H1 (cell line): ENCODE results near the gene NDUFB4. TPM values are rescaled to one million over a fixed set of nuclear protein-coding genes. Genes with fewer than 3 reads are reported as not detected.
A peak's percentile ranks its signal among the peaks of the same experiment; 100 is the strongest.

Experiments
- CTCF ChIA-PET: fragments of 300-600 bp; sonication (Branson Sonifier 250); formaldehyde crosslinking; loops from one replicate; lab custom pipeline; 2021; ENCODE audit not compliant: partially characterized antibody; lab: Charles Lee
- POLR2A ChIA-PET: fragments of 300-600 bp; sonication (Branson Sonifier 250); formaldehyde crosslinking; loops from one replicate; lab custom pipeline; 2021; ENCODE audit warnings: inconsistent platforms; ENCODE audit not compliant: partially characterized antibody; lab: Charles Lee
- DNase-seq, 2 experiments: peaks; one replicate each; pipeline versions ENCODE4 v3.0.0 to v3.0.0-alpha.2; 2010 to 2022; ENCODE audit warnings: low spot score in 2 of 2, low read depth in 1 of 2, mixed read lengths in 1 of 2
- FAIRE-seq: peaks from 2 replicates; lab custom pipeline; 2011; peaks lifted over from hg19 to GRCh38; lab: Jason Lieb, UNC
- H2AFZ ChIP-seq: 2 replicates; pipeline ENCODE4 v1.8.1; 2012; ENCODE audit warnings: low read length, inconsistent platforms
- H2AK5ac ChIP-seq: 2 replicates; pipeline ENCODE4 v1.6.1; 2013; ENCODE audit warnings: low read depth, low read length
- H2BK120ac ChIP-seq: replicated peaks from 2 replicates; pipeline ENCODE3; 2013; ENCODE audit warnings: low read depth, low read length, inconsistent platforms
- H2BK12ac ChIP-seq: 2 replicates; pipeline ENCODE4 v1.6.1; 2013; ENCODE audit warnings: low read depth, low read length
- H2BK15ac ChIP-seq: 2 replicates; pipeline ENCODE4 v1.6.1; 2013; ENCODE audit warnings: low read length
- H2BK20ac ChIP-seq: 2 replicates; pipeline ENCODE4 v1.6.1; 2013; ENCODE audit warnings: low read length
- H2BK5ac ChIP-seq: 2 replicates; pipeline ENCODE4 v1.6.1; 2013; ENCODE audit warnings: low read depth, low read length
- H3K14ac ChIP-seq: 2 replicates; pipeline ENCODE4 v1.6.1; 2013; ENCODE audit warnings: inconsistent platforms; ENCODE audit not compliant: insufficient read length
- H3K18ac ChIP-seq: 2 replicates; pipeline ENCODE4 v1.6.1; 2013; ENCODE audit warnings: low read length; ENCODE audit errors: extremely low read depth
- H3K23ac ChIP-seq: 2 replicates; pipeline ENCODE4 v1.6.1; 2013; ENCODE audit warnings: inconsistent platforms; ENCODE audit not compliant: insufficient read length
- H3K23me2 ChIP-seq: 2 replicates; pipeline ENCODE4 v1.6.1; 2013; ENCODE audit warnings: low read depth, low read length
- H3K27ac ChIP-seq: 2 replicates; pipeline ENCODE4 v1.6.1; 2011; ENCODE audit warnings: low read depth, low read length, inconsistent platforms
- H3K27me3 ChIP-seq, 4 experiments: replicated peaks in 1 of 4; 1 replicate in 1 of 4; 2 replicates in 3 of 4; pipeline versions ENCODE4 v1.6.1 to v1.8.1; 2011 to 2013; ENCODE audit warnings: low read length in 3 of 4, mild to moderate bottlenecking in 3 of 4, inconsistent platforms in 2 of 4, mixed read lengths in 2 of 4, moderate library complexity in 1 of 4; ENCODE audit not compliant: control insufficient read depth in 3 of 4, insufficient read depth in 3 of 4; ENCODE audit errors: extremely low read depth in 1 of 4
- H3K36me3 ChIP-seq, 4 experiments: 2 replicates each; pipeline versions ENCODE4 v1.6.1 to v1.8.1; 2011 to 2013; ENCODE audit warnings: mild to moderate bottlenecking in 4 of 4, low read length in 3 of 4, moderate library complexity in 2 of 4, control low read depth in 1 of 4, inconsistent platforms in 1 of 4; ENCODE audit not compliant: insufficient read depth in 4 of 4, control insufficient read depth in 2 of 4
- H3K4ac ChIP-seq: replicated peaks from 2 replicates; pipeline ENCODE3; 2013; ENCODE audit warnings: low read length, low read depth, mixed read lengths, inconsistent platforms; ENCODE audit not compliant: insufficient read length
- H3K4me1 ChIP-seq, 4 experiments: replicated peaks in 1 of 4; 1 replicate in 1 of 4; 2 replicates in 3 of 4; pipeline versions ENCODE4 v1.6.1 to v1.8.1; 2011 to 2013; ENCODE audit warnings: low read length in 3 of 4, inconsistent platforms in 2 of 4, mixed read lengths in 1 of 4; ENCODE audit not compliant: insufficient read depth in 4 of 4, control insufficient read depth in 3 of 4
- H3K4me2 ChIP-seq, 2 experiments: 2 replicates each; pipeline versions ENCODE4 v1.6.1 to v1.8.1; 2011 to 2013; ENCODE audit warnings: low read depth in 2 of 2, low read length in 2 of 2, control low read depth in 1 of 2, inconsistent platforms in 1 of 2, mild to moderate bottlenecking in 1 of 2; ENCODE audit not compliant: insufficient read depth in 1 of 2
- H3K4me3 ChIP-seq, 4 experiments: fragments of 200-600, 300-600 bp in 1 of 4; sonication (generic), shearing (Covaris generic), sonication (Bioruptor Twin) in 1 of 4; 2 replicates each; pipeline versions ENCODE4 v1.5.1 to v1.8.1; 2011 to 2016; ENCODE audit warnings: low read length in 4 of 4, low read depth in 3 of 4, control low read depth in 2 of 4, inconsistent platforms in 2 of 4, mild to moderate bottlenecking in 2 of 4, mixed read lengths in 1 of 4, moderate library complexity in 1 of 4; ENCODE audit not compliant: insufficient read depth in 2 of 4; ENCODE audit errors: extremely low read depth in 1 of 4
- H3K56ac ChIP-seq: replicated peaks from 2 replicates; pipeline ENCODE3; 2013; ENCODE audit warnings: low read depth, mild to moderate bottlenecking, mixed read lengths, low read length, inconsistent platforms; ENCODE audit not compliant: insufficient read length
- H3K79me1 ChIP-seq: 2 replicates; pipeline ENCODE4 v1.6.1; 2013; ENCODE audit warnings: low read depth, low read length, control low read depth
- H3K79me2 ChIP-seq, 2 experiments: 2 replicates each; pipeline versions ENCODE4 v1.6.1 to v1.8.1; 2012 to 2013; ENCODE audit warnings: low read length in 2 of 2, mild to moderate bottlenecking in 2 of 2, inconsistent platforms in 1 of 2; ENCODE audit not compliant: insufficient read depth in 2 of 2, control insufficient read depth in 1 of 2
- H3K9ac ChIP-seq, 4 experiments: replicated peaks in 1 of 4; 1 replicate in 1 of 4; 2 replicates in 3 of 4; pipeline versions ENCODE4 v1.6.1 to v1.8.1; 2011 to 2013; ENCODE audit warnings: low read depth in 3 of 4, low read length in 3 of 4, control low read depth in 2 of 4, mild to moderate bottlenecking in 2 of 4, moderate library complexity in 2 of 4, inconsistent platforms in 1 of 4; ENCODE audit errors: extremely low read depth in 1 of 4
- H3K9me3 ChIP-seq, 2 experiments: 2 replicates each; pipeline versions ENCODE4 v1.6.1 to v1.8.1; 2012 to 2013; ENCODE audit warnings: mild to moderate bottlenecking in 2 of 2, moderate library complexity in 2 of 2, control low read depth in 1 of 2, inconsistent platforms in 1 of 2, low read depth in 1 of 2, low read length in 1 of 2, mixed read lengths in 1 of 2; ENCODE audit not compliant: insufficient read depth in 2 of 2
- H4K20me1 ChIP-seq, 2 experiments: replicated peaks in 1 of 2; 2 replicates each; pipeline versions ENCODE3 to v1.8.1; 2011 to 2013; ENCODE audit warnings: inconsistent platforms in 2 of 2, low read length in 2 of 2, mild to moderate bottlenecking in 1 of 2; ENCODE audit not compliant: insufficient read depth in 2 of 2, control insufficient read depth in 1 of 2
- H4K5ac ChIP-seq: 2 replicates; pipeline ENCODE4 v1.6.1; 2013; ENCODE audit warnings: low read length, low read depth, mixed read lengths, inconsistent platforms; ENCODE audit not compliant: insufficient read length
- H4K8ac ChIP-seq: 2 replicates; pipeline ENCODE4 v1.8.0; 2013; ENCODE audit warnings: mild to moderate bottlenecking, moderate library complexity, low read length, inconsistent platforms; ENCODE audit not compliant: insufficient read depth; ENCODE audit errors: extremely low read depth
- H4K91ac ChIP-seq: replicated peaks from 2 replicates; pipeline ENCODE3; 2013; ENCODE audit warnings: low read length, mixed read lengths, inconsistent platforms; ENCODE audit not compliant: insufficient read length
- CBX5 ChIP-seq: fragments of 300-800, 300-1000 bp; sonication (generic); IDR thresholded peaks from 2 replicates; pipeline ENCODE4 v1.7.1; 2016; ENCODE audit warnings: antibody characterized with exemption, low read length, low read depth
- CEBPB ChIP-seq: IDR thresholded peaks from 2 replicates; pipeline ENCODE4 v1.6.1; 2012; ENCODE audit warnings: low read depth, low read length
- CHD1 ChIP-seq: IDR thresholded peaks from 2 replicates; pipeline ENCODE4 v1.6.1; 2012; ENCODE audit warnings: low read depth, low read length, improper control_type of control experiment
- CREB1 ChIP-seq: IDR thresholded peaks from 2 replicates; pipeline ENCODE4 v1.6.1; 2012; ENCODE audit warnings: inconsistent platforms
- EZH2 ChIP-seq: fragments of 200-600 bp; sonication (generic); IDR thresholded peaks from 2 replicates; pipeline ENCODE4 v1.7.1; 2012; ENCODE audit warnings: low read depth, mild to moderate bottlenecking, moderate library complexity, low read length, inconsistent platforms; ENCODE audit not compliant: severe bottlenecking
- JUN ChIP-seq: IDR thresholded peaks from 2 replicates; pipeline ENCODE4 v1.6.1; 2011; ENCODE audit warnings: low read depth, mild to moderate bottlenecking, improper control_type of control experiment, low read length
- KDM4A ChIP-seq: IDR thresholded peaks from one replicate; pipeline ENCODE4 v1.7.1; 2012; ENCODE audit warnings: low read depth, mild to moderate bottlenecking, moderate library complexity, low read length, inconsistent platforms; ENCODE audit not compliant: severe bottlenecking
- MAFK ChIP-seq: IDR thresholded peaks from 2 replicates; pipeline ENCODE4 v1.6.1; 2012; ENCODE audit warnings: low read depth, mild to moderate bottlenecking, improper control_type of control experiment, low read length
- NANOG ChIP-seq: IDR thresholded peaks from 2 replicates; pipeline ENCODE4 v1.6.1; 2011; ENCODE audit warnings: low read length, low read depth, mild to moderate bottlenecking, inconsistent platforms; ENCODE audit not compliant: insufficient read depth, poor library complexity, severe bottlenecking
- POLR2A ChIP-seq, 2 experiments: IDR thresholded peaks; 1 replicate in 1 of 2; 2 replicates in 1 of 2; pipeline ENCODE4 v1.6.1; 2011; ENCODE audit warnings: low read depth in 2 of 2, low read length in 2 of 2, mild to moderate bottlenecking in 2 of 2; ENCODE audit errors: control extremely low read depth in 1 of 2
- RAD21 ChIP-seq, 2 experiments: IDR thresholded peaks in 1 of 2; conservative IDR thresholded peaks in 1 of 2; 2 replicates each; pipeline ENCODE4 v1.6.1; 2011; ENCODE audit warnings: low read depth in 2 of 2, low read length in 2 of 2, improper control_type of control experiment in 1 of 2, inconsistent platforms in 1 of 2, mild to moderate bottlenecking in 1 of 2, moderate library complexity in 1 of 2
- RXRA ChIP-seq: IDR thresholded peaks from 2 replicates; pipeline ENCODE4 v1.6.1; 2011; ENCODE audit warnings: low read depth, mild to moderate bottlenecking, low read length, moderate library complexity; ENCODE audit not compliant: insufficient read depth
- SP1 ChIP-seq: IDR thresholded peaks from 2 replicates; pipeline ENCODE4 v1.6.1; 2011; ENCODE audit warnings: low read depth, low read length
- TEAD4 ChIP-seq: IDR thresholded peaks from 2 replicates; pipeline ENCODE4 v1.6.1; 2012; ENCODE audit warnings: low read depth, low read length, inconsistent platforms, mixed read lengths
- WGBS, 2 experiments: shearing (Covaris generic) in 1 of 2; methylation state at CpG; one replicate each; pipeline versions ENCODE4 v1.1.6 to v1.1.7; 2013 to 2015; ENCODE audit warnings: low lambda C conversion rate in 2 of 2, mixed read lengths in 2 of 2, inconsistent platforms in 1 of 2, low coverage in 1 of 2, missing lambda C conversion rate in 1 of 2; ENCODE audit not compliant: insufficient replicate concordance in 2 of 2, insufficient coverage in 1 of 2, insufficient read length in 1 of 2; ENCODE audit errors: extremely low coverage in 1 of 2, missing lambda C conversion rate in 1 of 2; 5-methylcytosine and 5-hydroxymethylcytosine counted together
- polyA plus RNA-seq, 7 experiments: library from polyadenylated mRNA; depleted of rRNA in 3 of 7; stranded (reverse) in 5 of 7; unstranded in 2 of 7; fragments of >200 nt in 5 of 7; fragments of 200-250 nt in 2 of 7; gene quantifications; 1 replicate in 5 of 7; 2 replicates in 1 of 7; 4 replicates in 1 of 7; pipeline versions ENCODE4 v1.2.1 to v1.2.3, GENCODE V29; 2011 to 2013; ENCODE audit warnings: missing spikeins in 2 of 7, mixed read lengths in 2 of 7
- total RNA-seq: library from RNA; stranded (reverse); fragmentation: NEBNext Ultra II Directional; extraction: Animal tissue kit (Norgen Biotek cat#: 25700); gene quantifications from 2 replicates; pipeline ENCODE4 v1.2.1, GENCODE V29; 2021

NDUFB4 gene
- total and polyA plus RNA-seq, 2 of the 8 experiments (the other 6 are each of a cell fraction or from before 2014, with no cell fraction given), result 184 to 382 TPM

GRCh38 chr3:120641696-120642246, 45.6 kb downstream of the NDUFB4 start:
- FAIRE-seq, result no peak
- no peak overlapping the region for H3K18ac ChIP-seq
- H4K5ac ChIP-seq, result no peak overlapping the region
- no peaks in the 10 kb centered on the region for H3K27me3 ChIP-seq
- ChIA-PET CTCF (interaction anchor here (0.8 to 1.4 kb wide), 2 partner anchors 8 to 205 kb away, joined by 3 to 8 read pairs; no protein-coding TSS in a partner anchor), POLR2A (interaction anchor here (1.0 kb wide), 1 partner anchor 10 kb away, joined by 3 read pairs; no protein-coding TSS in a partner anchor)
- H2BK20ac ChIP-seq, result no peak overlapping the region
- H3K36me3 ChIP-seq, result no peaks in the 10 kb centered on the region; a peak in 1 of 8 replicates
- 0 out of 2 replicates have a peak overlapping the region, but pooled peaks have one; percentile 23 for H2AFZ ChIP-seq
- H4K8ac ChIP-seq, result no peak overlapping the region
- WGBS, 2 experiments, result 97% methylated on average over 2 of the region's 2 CpGs; no CpG with 5 or more reads in 1 of the 2 experiments
- no peak overlapping the region for H3K4me3 ChIP-seq
- peaks cover 0 to 3% of the 10 kb centered on the region in 2 experiments; a peak in 1 of 4 replicates for H3K9me3 ChIP-seq
- no peaks in the 10 kb centered on the region for H3K4me1 ChIP-seq
- no peak overlapping the region for H2AK5ac ChIP-seq
- no peaks in the 10 kb centered on the region for H3K23me2 ChIP-seq
- H2BK15ac ChIP-seq, result no peak overlapping the region
- H2BK120ac ChIP-seq, result no peak overlapping the region
- H3K9ac ChIP-seq, result no peak overlapping the region
- H2BK12ac ChIP-seq, result peak overlapping the region; percentile 17; the same call in 1 of the 2 replicates
- no peak overlapping the region for H3K4ac ChIP-seq
- H3K23ac ChIP-seq, result no peak overlapping the region
- no peaks in the 10 kb centered on the region for H3K79me2 ChIP-seq
- H4K91ac ChIP-seq, result no peak overlapping the region
- no peaks in the 10 kb centered on the region for H4K20me1 ChIP-seq
- H2BK5ac ChIP-seq, result no peak overlapping the region
- H3K14ac ChIP-seq, result no peak overlapping the region
- DNase-seq, result no peak
- no peak overlapping the region for H3K56ac ChIP-seq
- no peaks in the 10 kb centered on the region for H3K79me1 ChIP-seq
- H3K27ac ChIP-seq, result no peak overlapping the region
- no peak overlapping the region for H3K4me2 ChIP-seq
- no peak for TF ChIP-seq POLR2A (IDR thresholded peaks at IDR 0.05; ENCODE audit: control extremely low read depth in 1 of 2, low read depth in 2 of 2, low read length in 2 of 2)
- TF ChIP-seq EZH2, result no peak
- no peak for TF ChIP-seq CREB1
- TF ChIP-seq RAD21 (IDR thresholded peaks at IDR 0.05 in 1 of 2, conservative IDR thresholded peaks at IDR 0.05 in 1 of 2; ENCODE audit: low read depth in 2 of 2, low read length in 2 of 2), result no peak
- TF ChIP-seq CHD1, result no peak
- TF ChIP-seq MAFK, result no peak
- TF ChIP-seq KDM4A, result no peak
- TF ChIP-seq RXRA, result no peak
- no peak for TF ChIP-seq CEBPB
- no peak for TF ChIP-seq TEAD4
- no peak for TF ChIP-seq SP1
- TF ChIP-seq CBX5, result no peak
- no peak for TF ChIP-seq NANOG
- no peak for TF ChIP-seq JUN
